ENCODE results near the gene FADS3. TPM values are rescaled to one million over a fixed set of nuclear protein-coding genes. Genes with fewer than 3 reads are reported as not detected.

FADS3 gene
- total RNA-seq, 1 experiment from 2014 or later: 50.0 TPM

DNA sequence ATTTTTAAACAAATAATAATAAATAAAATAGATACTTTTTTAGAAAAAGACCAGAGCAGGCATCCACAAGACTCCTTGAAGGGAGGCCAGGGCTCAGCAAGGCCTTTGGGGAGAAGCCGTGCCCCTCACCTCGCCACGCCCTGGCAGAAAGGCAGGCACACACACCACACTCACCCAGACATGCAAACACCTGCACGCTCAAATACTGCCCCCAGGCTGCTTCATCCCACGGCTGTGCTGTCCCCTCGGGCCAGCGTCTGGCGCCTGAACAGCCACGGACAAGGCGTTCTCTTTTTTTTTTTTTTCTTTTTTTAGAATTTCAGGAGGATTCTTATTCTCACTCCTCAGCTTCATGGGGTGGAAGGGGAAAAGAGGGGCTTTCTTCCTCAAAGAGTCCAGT is 1.5 kb downstream of the FADS3 start (continued):
- TF ChIP-seq, protein P1, sequence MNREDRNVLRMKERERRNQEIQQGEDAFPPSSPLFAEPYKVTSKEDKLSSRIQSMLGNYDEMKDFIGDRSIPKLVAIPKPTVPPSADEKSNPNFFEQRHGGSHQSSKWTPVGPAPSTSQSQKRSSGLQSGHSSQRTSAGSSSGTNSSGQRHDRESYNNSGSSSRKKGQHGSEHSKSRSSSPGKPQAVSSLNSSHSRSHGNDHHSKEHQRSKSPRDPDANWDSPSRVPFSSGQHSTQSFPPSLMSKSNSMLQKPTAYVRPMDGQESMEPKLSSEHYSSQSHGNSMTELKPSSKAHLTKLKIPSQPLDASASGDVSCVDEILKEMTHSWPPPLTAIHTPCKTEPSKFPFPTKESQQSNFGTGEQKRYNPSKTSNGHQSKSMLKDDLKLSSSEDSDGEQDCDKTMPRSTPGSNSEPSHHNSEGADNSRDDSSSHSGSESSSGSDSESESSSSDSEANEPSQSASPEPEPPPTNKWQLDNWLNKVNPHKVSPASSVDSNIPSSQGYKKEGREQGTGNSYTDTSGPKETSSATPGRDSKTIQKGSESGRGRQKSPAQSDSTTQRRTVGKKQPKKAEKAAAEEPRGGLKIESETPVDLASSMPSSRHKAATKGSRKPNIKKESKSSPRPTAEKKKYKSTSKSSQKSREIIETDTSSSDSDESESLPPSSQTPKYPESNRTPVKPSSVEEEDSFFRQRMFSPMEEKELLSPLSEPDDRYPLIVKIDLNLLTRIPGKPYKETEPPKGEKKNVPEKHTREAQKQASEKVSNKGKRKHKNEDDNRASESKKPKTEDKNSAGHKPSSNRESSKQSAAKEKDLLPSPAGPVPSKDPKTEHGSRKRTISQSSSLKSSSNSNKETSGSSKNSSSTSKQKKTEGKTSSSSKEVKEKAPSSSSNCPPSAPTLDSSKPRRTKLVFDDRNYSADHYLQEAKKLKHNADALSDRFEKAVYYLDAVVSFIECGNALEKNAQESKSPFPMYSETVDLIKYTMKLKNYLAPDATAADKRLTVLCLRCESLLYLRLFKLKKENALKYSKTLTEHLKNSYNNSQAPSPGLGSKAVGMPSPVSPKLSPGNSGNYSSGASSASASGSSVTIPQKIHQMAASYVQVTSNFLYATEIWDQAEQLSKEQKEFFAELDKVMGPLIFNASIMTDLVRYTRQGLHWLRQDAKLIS (CRISPR knock-in tag; IDR thresholded peaks at IDR 0.05; ENCODE audit: borderline replicate concordance): no peak
- TF ChIP-seq, protein P2, sequence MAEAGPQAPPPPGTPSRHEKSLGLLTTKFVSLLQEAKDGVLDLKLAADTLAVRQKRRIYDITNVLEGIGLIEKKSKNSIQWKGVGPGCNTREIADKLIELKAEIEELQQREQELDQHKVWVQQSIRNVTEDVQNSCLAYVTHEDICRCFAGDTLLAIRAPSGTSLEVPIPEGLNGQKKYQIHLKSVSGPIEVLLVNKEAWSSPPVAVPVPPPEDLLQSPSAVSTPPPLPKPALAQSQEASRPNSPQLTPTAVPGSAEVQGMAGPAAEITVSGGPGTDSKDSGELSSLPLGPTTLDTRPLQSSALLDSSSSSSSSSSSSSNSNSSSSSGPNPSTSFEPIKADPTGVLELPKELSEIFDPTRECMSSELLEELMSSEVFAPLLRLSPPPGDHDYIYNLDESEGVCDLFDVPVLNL (CRISPR knock-in tag; IDR thresholded peaks at IDR 0.05; ENCODE audit: borderline replicate concordance, low read depth): no peak
- no peak for TF ChIP-seq IRF2 (CRISPR knock-in tag; IDR thresholded peaks at IDR 0.05; ENCODE audit: borderline replicate concordance, low read depth)
- TF ChIP-seq ZNF121 (CRISPR knock-in tag; IDR thresholded peaks at IDR 0.05): no peak
- TF ChIP-seq, protein P3, sequence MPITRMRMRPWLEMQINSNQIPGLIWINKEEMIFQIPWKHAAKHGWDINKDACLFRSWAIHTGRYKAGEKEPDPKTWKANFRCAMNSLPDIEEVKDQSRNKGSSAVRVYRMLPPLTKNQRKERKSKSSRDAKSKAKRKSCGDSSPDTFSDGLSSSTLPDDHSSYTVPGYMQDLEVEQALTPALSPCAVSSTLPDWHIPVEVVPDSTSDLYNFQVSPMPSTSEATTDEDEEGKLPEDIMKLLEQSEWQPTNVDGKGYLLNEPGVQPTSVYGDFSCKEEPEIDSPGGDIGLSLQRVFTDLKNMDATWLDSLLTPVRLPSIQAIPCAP (CRISPR knock-in tag; IDR thresholded peaks at IDR 0.05): no peak
- TF ChIP-seq, protein P4, sequence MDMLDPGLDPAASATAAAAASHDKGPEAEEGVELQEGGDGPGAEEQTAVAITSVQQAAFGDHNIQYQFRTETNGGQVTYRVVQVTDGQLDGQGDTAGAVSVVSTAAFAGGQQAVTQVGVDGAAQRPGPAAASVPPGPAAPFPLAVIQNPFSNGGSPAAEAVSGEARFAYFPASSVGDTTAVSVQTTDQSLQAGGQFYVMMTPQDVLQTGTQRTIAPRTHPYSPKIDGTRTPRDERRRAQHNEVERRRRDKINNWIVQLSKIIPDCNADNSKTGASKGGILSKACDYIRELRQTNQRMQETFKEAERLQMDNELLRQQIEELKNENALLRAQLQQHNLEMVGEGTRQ (CRISPR knock-in tag; IDR thresholded peaks at IDR 0.05): no peak
- TF ChIP-seq ZNF671 (CRISPR knock-in tag; IDR thresholded peaks at IDR 0.05): no peak
- no peak for TF ChIP-seq CTCF (IDR thresholded peaks at IDR 0.05)
- no peak for TF ChIP-seq SOX15 (CRISPR knock-in tag; IDR thresholded peaks at IDR 0.05)
- no peak for TF ChIP-seq ZNF512 (CRISPR knock-in tag; IDR thresholded peaks at IDR 0.05; ENCODE audit: borderline replicate concordance)
- no peak for TF ChIP-seq SP1 (CRISPR knock-in tag; conservative IDR thresholded peaks at IDR 0.05)

GRCh38 chr11:61888590-61888989 is 2.8 kb downstream of the FADS3 start:
- Mint-ChIP-seq H3K27ac (no peak overlapping the region), H3K4me3 (no peak overlapping the region), H3K4me1 (peaks cover 8% of the 10 kb centered on the region), H3K9me3 (no peaks in the 10 kb centered on the region; the same call in 1 of the 2 replicates), H3K27me3 (ENCODE audit: low read depth) (0 out of 2 replicates have a peak, but pooled peaks cover 4% of the 10 kb centered on the region), H3K36me3 (no peaks in the 10 kb centered on the region; the same call in 1 of the 2 replicates)
- POLR2A ChIA-PET: no interaction called here
- CTCF ChIA-PET: interaction anchor here (1.5 kb wide), 1 partner anchor 9 kb away, joined by 3 read pairs; no protein-coding TSS in a partner anchor
- DNase-seq (ENCODE audit: low spot score): no peak
- ATAC-seq: no peak
- TF ChIP-seq ZNF138 (CRISPR knock-in tag; conservative IDR thresholded peaks at IDR 0.05) (no peak), IRF2 (CRISPR knock-in tag; IDR thresholded peaks at IDR 0.05; ENCODE audit: borderline replicate concordance, low read depth) (no peak), ZNF423 (CRISPR knock-in tag; IDR thresholded peaks at IDR 0.05) (no peak), SOX15 (CRISPR knock-in tag; IDR thresholded peaks at IDR 0.05) (no peak), ATF1 (CRISPR knock-in tag; IDR thresholded peaks at IDR 0.05) (no peak), ZBTB21 (CRISPR knock-in tag; IDR thresholded peaks at IDR 0.05; ENCODE audit: borderline replicate concordance) (no peak), JUN (CRISPR knock-in tag; IDR thresholded peaks at IDR 0.05) (no peak), HMGXB4 (CRISPR knock-in tag; IDR thresholded peaks at IDR 0.05) (no peak)
- TF ChIP-seq, protein P4 (CRISPR knock-in tag; IDR thresholded peaks at IDR 0.05): no peak
- TF ChIP-seq, protein P5, sequence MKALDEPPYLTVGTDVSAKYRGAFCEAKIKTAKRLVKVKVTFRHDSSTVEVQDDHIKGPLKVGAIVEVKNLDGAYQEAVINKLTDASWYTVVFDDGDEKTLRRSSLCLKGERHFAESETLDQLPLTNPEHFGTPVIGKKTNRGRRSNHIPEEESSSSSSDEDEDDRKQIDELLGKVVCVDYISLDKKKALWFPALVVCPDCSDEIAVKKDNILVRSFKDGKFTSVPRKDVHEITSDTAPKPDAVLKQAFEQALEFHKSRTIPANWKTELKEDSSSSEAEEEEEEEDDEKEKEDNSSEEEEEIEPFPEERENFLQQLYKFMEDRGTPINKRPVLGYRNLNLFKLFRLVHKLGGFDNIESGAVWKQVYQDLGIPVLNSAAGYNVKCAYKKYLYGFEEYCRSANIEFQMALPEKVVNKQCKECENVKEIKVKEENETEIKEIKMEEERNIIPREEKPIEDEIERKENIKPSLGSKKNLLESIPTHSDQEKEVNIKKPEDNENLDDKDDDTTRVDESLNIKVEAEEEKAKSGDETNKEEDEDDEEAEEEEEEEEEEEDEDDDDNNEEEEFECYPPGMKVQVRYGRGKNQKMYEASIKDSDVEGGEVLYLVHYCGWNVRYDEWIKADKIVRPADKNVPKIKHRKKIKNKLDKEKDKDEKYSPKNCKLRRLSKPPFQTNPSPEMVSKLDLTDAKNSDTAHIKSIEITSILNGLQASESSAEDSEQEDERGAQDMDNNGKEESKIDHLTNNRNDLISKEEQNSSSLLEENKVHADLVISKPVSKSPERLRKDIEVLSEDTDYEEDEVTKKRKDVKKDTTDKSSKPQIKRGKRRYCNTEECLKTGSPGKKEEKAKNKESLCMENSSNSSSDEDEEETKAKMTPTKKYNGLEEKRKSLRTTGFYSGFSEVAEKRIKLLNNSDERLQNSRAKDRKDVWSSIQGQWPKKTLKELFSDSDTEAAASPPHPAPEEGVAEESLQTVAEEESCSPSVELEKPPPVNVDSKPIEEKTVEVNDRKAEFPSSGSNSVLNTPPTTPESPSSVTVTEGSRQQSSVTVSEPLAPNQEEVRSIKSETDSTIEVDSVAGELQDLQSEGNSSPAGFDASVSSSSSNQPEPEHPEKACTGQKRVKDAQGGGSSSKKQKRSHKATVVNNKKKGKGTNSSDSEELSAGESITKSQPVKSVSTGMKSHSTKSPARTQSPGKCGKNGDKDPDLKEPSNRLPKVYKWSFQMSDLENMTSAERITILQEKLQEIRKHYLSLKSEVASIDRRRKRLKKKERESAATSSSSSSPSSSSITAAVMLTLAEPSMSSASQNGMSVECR (CRISPR knock-in tag; IDR thresholded peaks at IDR 0.05; ENCODE audit: borderline replicate concordance): no peak
